Measurements from ENCODE around the gene SLC4A4.

Gene SLC4A4

GRCh38 chr4:71426381-71427042 lies 87.7 kb downstream of the SLC4A4 start:
- H3K4me1 ChIP-seq, result no peaks in the 10 kb centered on the region

GRCh38 chr4:71429106-71429505 lies 90.3 kb downstream of the SLC4A4 start:
- Histone ChIP-seq H3K9me3 (replicated peaks in 1 of 11) (0 out of 22 replicates have a peak, but pooled peaks cover 0 to 6% (median 0%) of the 10 kb centered on the region in 11 experiments), H4K20me1 (no peaks in the 10 kb centered on the region), H3K4me1 (peaks cover 0 to 7% (median 0%) of the 10 kb centered on the region in 10 experiments; a peak in 1 of 20 replicates), H3K9ac (no peak overlapping the region), H3K27me3 (no peaks in the 10 kb centered on the region), H3K27ac (no peak overlapping the region), H3K4me2 (no peak overlapping the region), H3K4me3 (no peak overlapping the region), H3K36me3 (no peaks in the 10 kb centered on the region)
- no peak for TF ChIP-seq Cebpa-rat (IDR thresholded peaks at IDR 0.05)

More at GRCh38 chr4:71426381-71427042, 87.7 kb downstream of the SLC4A4 start:
- H3K27me3 ChIP-seq, result no peaks in the 10 kb centered on the region
- H3K9ac ChIP-seq, result no peak overlapping the region
- no peaks in the 10 kb centered on the region for H3K36me3 ChIP-seq
- H3K27ac ChIP-seq, result no peak overlapping the region
- no peak for TF ChIP-seq Cebpa-rat (IDR thresholded peaks at IDR 0.05)
- H3K4me3 ChIP-seq, result no peak overlapping the region
- H4K20me1 ChIP-seq, result no peaks in the 10 kb centered on the region
- no peak overlapping the region for H3K4me2 ChIP-seq
- 0 out of 22 replicates have a peak, but pooled peaks cover 0 to 6% (median 0%) of the 10 kb centered on the region in 11 experiments for H3K9me3 ChIP-seq (replicated peaks in 1 of 11)

DNA sequence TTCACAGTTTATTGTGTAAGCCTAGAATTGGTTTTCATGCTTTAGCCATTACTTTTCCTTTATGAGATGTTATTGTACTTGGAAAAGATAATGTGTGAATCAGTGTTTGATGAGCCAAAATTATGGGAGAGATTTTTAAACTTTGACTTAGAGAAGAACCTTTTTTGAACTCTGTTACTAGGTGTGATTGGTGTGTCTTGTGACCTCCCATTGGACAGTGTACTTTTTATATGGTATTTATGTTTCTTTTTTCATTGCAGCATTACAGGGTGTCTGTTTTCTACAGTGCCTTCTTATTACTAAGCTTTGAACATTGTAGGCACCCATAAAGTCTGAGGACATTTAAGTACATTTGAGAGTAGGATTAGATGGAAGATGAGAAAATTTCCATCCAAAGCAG lies 91.1 kb downstream of the SLC4A4 start:
- Histone ChIP-seq H3K9me3 (replicated peaks in 1 of 11) (peaks cover 0 to 5% (median 0%) of the 10 kb centered on the region in 11 experiments; a peak in 1 of 22 replicates), H3K27me3 (no peaks in the 10 kb centered on the region), H3K4me2 (no peak overlapping the region), H3K36me3 (no peaks in the 10 kb centered on the region), H3K4me1 (peaks cover 0 to 7% (median 0%) of the 10 kb centered on the region in 10 experiments; a peak in 1 of 20 replicates), H3K9ac (no peak overlapping the region), H3K27ac (no peak overlapping the region), H3K4me3 (no peak overlapping the region), H4K20me1 (no peaks in the 10 kb centered on the region)
- TF ChIP-seq Cebpa-rat (IDR thresholded peaks at IDR 0.05), result no peak

GRCh38 chr4:71430609-71431008 lies 91.8 kb downstream of the SLC4A4 start:
- H3K27me3 ChIP-seq, result no peaks in the 10 kb centered on the region
- H3K4me2 ChIP-seq, result no peak overlapping the region
- no peak for TF ChIP-seq Cebpa-rat (IDR thresholded peaks at IDR 0.05)
- H3K4me1 ChIP-seq, result peaks cover 0 to 7% (median 0%) of the 10 kb centered on the region in 10 experiments; a peak in 1 of 20 replicates
- H3K27ac ChIP-seq, result no peak overlapping the region
- peaks cover 0 to 4% (median 0%) of the 10 kb centered on the region in 11 experiments; a peak in 2 of 22 replicates for H3K9me3 ChIP-seq (replicated peaks in 1 of 11)
- no peaks in the 10 kb centered on the region for H3K36me3 ChIP-seq
- H3K9ac ChIP-seq, result no peak overlapping the region
- H3K4me3 ChIP-seq, result no peak overlapping the region
- H4K20me1 ChIP-seq, result no peaks in the 10 kb centered on the region

DNA sequence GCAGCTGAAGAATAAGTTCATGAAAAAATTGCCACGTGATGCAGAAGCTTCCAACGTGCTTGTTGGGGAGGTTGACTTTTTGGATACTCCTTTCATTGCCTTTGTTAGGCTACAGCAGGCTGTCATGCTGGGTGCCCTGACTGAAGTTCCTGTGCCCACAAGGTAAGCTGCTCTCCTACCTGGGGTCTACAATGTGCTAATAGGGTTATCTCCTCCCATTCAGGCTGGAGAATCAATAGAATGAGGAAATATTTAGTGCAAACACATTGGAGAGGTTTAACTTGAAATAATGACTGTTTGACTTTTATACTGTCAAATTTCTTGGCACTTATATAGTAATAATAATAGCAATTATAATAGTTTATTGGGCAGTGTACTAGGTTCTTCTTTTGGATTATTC lies 101.8 kb downstream of the SLC4A4 start:
- Histone ChIP-seq H3K4me1 (no peaks in the 10 kb centered on the region), H3K4me2 (no peak overlapping the region), H3K27me3 (no peaks in the 10 kb centered on the region), H4K20me1 (no peaks in the 10 kb centered on the region), H3K9ac (no peak overlapping the region), H3K4me3 (no peak overlapping the region), H3K27ac (no peak overlapping the region), H3K9me3 (replicated peaks in 1 of 11) (0 out of 22 replicates have a peak, but pooled peaks cover 0 to 2% (median 0%) of the 10 kb centered on the region in 11 experiments), H3K36me3 (no peaks in the 10 kb centered on the region)
- TF ChIP-seq Cebpa-rat (IDR thresholded peaks at IDR 0.05), result no peak

GRCh38 chr4:71441186-71442169 lies 102.7 kb downstream of the SLC4A4 start:
- H3K4me1 ChIP-seq, result no peaks in the 10 kb centered on the region

GRCh38 chr4:71442336-71442735 lies 103.5 kb downstream of the SLC4A4 start:
- no peak for TF ChIP-seq Cebpa-rat (IDR thresholded peaks at IDR 0.05)
- H3K36me3 ChIP-seq, result no peaks in the 10 kb centered on the region
- no peak overlapping the region for H3K27ac ChIP-seq
- H3K4me3 ChIP-seq, result no peak overlapping the region
- no peaks in the 10 kb centered on the region for H3K9me3 ChIP-seq (replicated peaks in 1 of 11)
- H3K9ac ChIP-seq, result no peak overlapping the region
- no peaks in the 10 kb centered on the region for H3K4me1 ChIP-seq
- H4K20me1 ChIP-seq, result no peaks in the 10 kb centered on the region
- no peaks in the 10 kb centered on the region for H3K27me3 ChIP-seq
- no peak overlapping the region for H3K4me2 ChIP-seq

More at GRCh38 chr4:71441186-71442169, 102.7 kb downstream of the SLC4A4 start:
- H3K27me3 ChIP-seq, result no peaks in the 10 kb centered on the region
- no peaks in the 10 kb centered on the region for H3K9me3 ChIP-seq (replicated peaks in 1 of 11)
- no peak overlapping the region for H3K4me2 ChIP-seq
- H3K9ac ChIP-seq, result no peak overlapping the region
- H4K20me1 ChIP-seq, result no peaks in the 10 kb centered on the region
- H3K36me3 ChIP-seq, result no peaks in the 10 kb centered on the region
- no peak for TF ChIP-seq Cebpa-rat (IDR thresholded peaks at IDR 0.05)
- H3K4me3 ChIP-seq, result no peak overlapping the region
- no peak overlapping the region for H3K27ac ChIP-seq

GRCh38 chr4:71444395-71444794 lies 105.6 kb downstream of the SLC4A4 start:
- no peak overlapping the region for H3K4me2 ChIP-seq
- H3K27me3 ChIP-seq, result no peaks in the 10 kb centered on the region
- H3K36me3 ChIP-seq, result no peaks in the 10 kb centered on the region

GRCh38 chr4:71445811-71446210 lies 107.0 kb downstream of the SLC4A4 start:
- no peak for TF ChIP-seq Cebpa-rat (IDR thresholded peaks at IDR 0.05)
- Histone ChIP-seq H3K27ac (no peak overlapping the region), H3K9ac (no peak overlapping the region), H3K36me3 (no peaks in the 10 kb centered on the region), H4K20me1 (no peaks in the 10 kb centered on the region), H3K4me1 (peaks cover 0 to 6% (median 0%) of the 10 kb centered on the region in 10 experiments; a peak in 1 of 20 replicates), H3K27me3 (no peaks in the 10 kb centered on the region), H3K4me2 (no peak overlapping the region), H3K4me3 (no peak overlapping the region), H3K9me3 (replicated peaks in 1 of 11) (no peaks in the 10 kb centered on the region)

More at GRCh38 chr4:71444395-71444794, 105.6 kb downstream of the SLC4A4 start:
- Histone ChIP-seq H3K4me3 (no peak overlapping the region), H4K20me1 (no peaks in the 10 kb centered on the region), H3K9me3 (replicated peaks in 1 of 11) (no peaks in the 10 kb centered on the region), H3K9ac (no peak overlapping the region), H3K4me1 (peaks cover 0 to 6% (median 0%) of the 10 kb centered on the region in 10 experiments; a peak in 1 of 20 replicates), H3K27ac (no peak overlapping the region)
- no peak for TF ChIP-seq Cebpa-rat (IDR thresholded peaks at IDR 0.05)

Measured in BLaER1 treated with 17β-estradiol and CSF1 and Interleukin-3, amounts not matched to agents 10 nM and 100 nM (cell line).